ENCODE data around the gene PI16.
"Not testable (repeated sequence)": the region's sequence is repeated elsewhere in the genome, so short reads cannot be mapped to it uniquely, and the experiment has no call there.

The PI16 gene

GRCh38 chr6:36985417-36985807, 30.9 kb downstream of the PI16 start:
- no peak for ATAC-seq
- peaks cover 31% of the 10 kb centered on the region for H3K4me1 Mint-ChIP-seq
- no peaks in the 10 kb centered on the region for H3K27me3 Mint-ChIP-seq
- peaks cover 6% of the 10 kb centered on the region for H3K36me3 Mint-ChIP-seq
- H3K4me3 Mint-ChIP-seq: no peak overlapping the region
- no peak overlapping the region for H3K27ac Mint-ChIP-seq
- H3K9me3 Mint-ChIP-seq: no peaks in the 10 kb centered on the region

- ATAC-seq: peak; percentile 94
- Mint-ChIP-seq H3K4me1 (peaks cover 25% of the 10 kb centered on the region), H3K4me3 (peak within 1 kb of the TSS; percentile 99), H3K27me3 (no peaks in the 10 kb centered on the region), H3K36me3 (peaks cover 6% of the 10 kb centered on the region), H3K9me3 (no peaks in the 10 kb centered on the region), H3K27ac (no peak within 1 kb of the TSS)
Observed at GRCh38 chr6:36985808-36986703, 31.5 kb downstream of the PI16 start, which contains the start of gene MTCH1. TSS of gene MTCH1 (minus strand) at chr6:36986196. CDS start at chr6:36986173, 23 bp downstream.

GRCh38 chr6:36986704-36987047, 32.1 kb downstream of the PI16 start:
- Mint-ChIP-seq H3K4me1 (peaks cover 19% of the 10 kb centered on the region), H3K4me3 (peak overlapping the region; percentile 99), H3K36me3 (peaks cover 5% of the 10 kb centered on the region), H3K9me3 (no peaks in the 10 kb centered on the region), H3K27me3 (no peaks in the 10 kb centered on the region), H3K27ac (no peak overlapping the region)
- ATAC-seq: no peak

- Mint-ChIP-seq H3K4me3 (no peak overlapping the region), H3K36me3 (no peaks in the 10 kb centered on the region), H3K4me1 (peaks cover 12% of the 10 kb centered on the region), H3K27me3 (no peaks in the 10 kb centered on the region), H3K9me3 (no peaks in the 10 kb centered on the region), H3K27ac (no peak overlapping the region)
- ATAC-seq: no peak
Observed at GRCh38 chr6:36989264-36989663, 34.7 kb downstream of the PI16 start.

- not testable (repeated sequence) for H3K9me3 Mint-ChIP-seq, H3K4me3 Mint-ChIP-seq, H3K36me3 Mint-ChIP-seq, H3K27ac Mint-ChIP-seq, H3K27me3 Mint-ChIP-seq, ATAC-seq
- H3K4me1 Mint-ChIP-seq: peaks cover 12% of the 10 kb centered on the region
Observed at GRCh38 chr6:36990401-36990800, 35.9 kb downstream of the PI16 start.

- Mint-ChIP-seq H3K9me3 (no peaks in the 10 kb centered on the region), H3K4me3 (no peak overlapping the region), H3K27ac (peak overlapping the region; percentile 58), H3K36me3 (no peaks in the 10 kb centered on the region), H3K4me1 (peaks cover 24% of the 10 kb centered on the region), H3K27me3 (no peaks in the 10 kb centered on the region)
- ATAC-seq: no peak
Observed at GRCh38 chr6:36997811-36998722, 43.5 kb downstream of the PI16 start.

GRCh38 chr6:36998723-36999038, 44.1 kb downstream of the PI16 start:
- ATAC-seq: no peak
- no peaks in the 10 kb centered on the region for H3K27me3 Mint-ChIP-seq

GRCh38 chr6:36999061-36999750, 44.7 kb downstream of the PI16 start:
- Mint-ChIP-seq H3K27ac (peak overlapping the region; percentile 58), H3K4me3 (no peak overlapping the region), H3K36me3 (no peaks in the 10 kb centered on the region), H3K27me3 (no peaks in the 10 kb centered on the region), H3K4me1 (peaks cover 32% of the 10 kb centered on the region), H3K9me3 (no peaks in the 10 kb centered on the region)
- no peak for ATAC-seq

More at GRCh38 chr6:36998723-36999038, 44.1 kb downstream of the PI16 start:
- Mint-ChIP-seq H3K27ac (peak overlapping the region; percentile 58), H3K36me3 (no peaks in the 10 kb centered on the region), H3K4me1 (peaks cover 27% of the 10 kb centered on the region), H3K9me3 (no peaks in the 10 kb centered on the region), H3K4me3 (no peak overlapping the region)

GRCh38 chr6:36999751-37000125, 45.2 kb downstream of the PI16 start:
- peaks cover 37% of the 10 kb centered on the region for H3K4me1 Mint-ChIP-seq
- ATAC-seq: no peak
- H3K9me3 Mint-ChIP-seq: no peaks in the 10 kb centered on the region
- H3K27ac Mint-ChIP-seq: no peak overlapping the region
- H3K36me3 Mint-ChIP-seq: no peaks in the 10 kb centered on the region
- no peaks in the 10 kb centered on the region for H3K27me3 Mint-ChIP-seq
- H3K4me3 Mint-ChIP-seq: no peak overlapping the region

- Mint-ChIP-seq H3K4me1 (peaks cover 73% of the 10 kb centered on the region), H3K27ac (peak overlapping the region; percentile 94), H3K4me3 (peak overlapping the region; percentile 61), H3K36me3 (peaks cover 12% of the 10 kb centered on the region), H3K27me3 (no peaks in the 10 kb centered on the region), H3K9me3 (no peaks in the 10 kb centered on the region)
- peak; percentile 73 for ATAC-seq
Observed at GRCh38 chr6:37004044-37004980, 49.8 kb downstream of the PI16 start.

- H3K9me3 Mint-ChIP-seq: no peaks in the 10 kb centered on the region
- peak; percentile 88 for ATAC-seq
- no peaks in the 10 kb centered on the region for H3K27me3 Mint-ChIP-seq
- peaks cover 16% of the 10 kb centered on the region for H3K36me3 Mint-ChIP-seq
- peak within 1 kb of the TSS; percentile 97 for H3K4me3 Mint-ChIP-seq
- peaks cover 68% of the 10 kb centered on the region for H3K4me1 Mint-ChIP-seq
- H3K27ac Mint-ChIP-seq: peak within 1 kb of the TSS; percentile 94
Observed at GRCh38 chr6:37005061-37005810, 50.7 kb downstream of the PI16 start, which contains the start of gene FGD2. TSS of gene FGD2 (plus strand) at chr6:37005655. CDS start at chr6:37005818, 163 bp downstream.

- ATAC-seq: peak; percentile 34
- no peaks in the 10 kb centered on the region for H3K9me3 Mint-ChIP-seq
- peaks cover 75% of the 10 kb centered on the region for H3K4me1 Mint-ChIP-seq
- peaks cover 23% of the 10 kb centered on the region for H3K36me3 Mint-ChIP-seq
- peak overlapping the region; percentile 94 for H3K27ac Mint-ChIP-seq
- H3K4me3 Mint-ChIP-seq: peak overlapping the region; percentile 97
- no peaks in the 10 kb centered on the region for H3K27me3 Mint-ChIP-seq
Observed at GRCh38 chr6:37005827-37006567, 51.5 kb downstream of the PI16 start.

GRCh38 chr6:37006793-37007339, 52.3 kb downstream of the PI16 start:
- H3K4me1 Mint-ChIP-seq: peaks cover 75% of the 10 kb centered on the region
- H3K9me3 Mint-ChIP-seq: no peaks in the 10 kb centered on the region
- H3K4me3 Mint-ChIP-seq: peak overlapping the region; percentile 97
- no peak for ATAC-seq
- no peaks in the 10 kb centered on the region for H3K27me3 Mint-ChIP-seq
- peaks cover 28% of the 10 kb centered on the region for H3K36me3 Mint-ChIP-seq
- peak overlapping the region; percentile 94 for H3K27ac Mint-ChIP-seq
